Hypothalamus (tissue), 51 donors: ENCODE results near the gene TGDS.
A peak's percentile ranks its signal among the peaks of the same experiment; 100 is the strongest.
"Not testable (repeated sequence)": the region's sequence is repeated elsewhere in the genome, so short reads cannot be mapped to it uniquely, and the experiment has no call there.

ENCODE experiments used
- DNase-seq, 51 donors: peaks; one replicate each; lab custom pipeline; 2025; lab: John Stamatoyannopoulos, UW

TGDS gene

GRCh38 chr13:94595950-94596574, at the start of gene TGDS:
TSS of gene TGDS (minus strand) at chr13:94596152. CDS start at chr13:94596136, 16 bp downstream.
- DNase-seq = peak; percentile 15 to 91 (median 76)

DNA sequence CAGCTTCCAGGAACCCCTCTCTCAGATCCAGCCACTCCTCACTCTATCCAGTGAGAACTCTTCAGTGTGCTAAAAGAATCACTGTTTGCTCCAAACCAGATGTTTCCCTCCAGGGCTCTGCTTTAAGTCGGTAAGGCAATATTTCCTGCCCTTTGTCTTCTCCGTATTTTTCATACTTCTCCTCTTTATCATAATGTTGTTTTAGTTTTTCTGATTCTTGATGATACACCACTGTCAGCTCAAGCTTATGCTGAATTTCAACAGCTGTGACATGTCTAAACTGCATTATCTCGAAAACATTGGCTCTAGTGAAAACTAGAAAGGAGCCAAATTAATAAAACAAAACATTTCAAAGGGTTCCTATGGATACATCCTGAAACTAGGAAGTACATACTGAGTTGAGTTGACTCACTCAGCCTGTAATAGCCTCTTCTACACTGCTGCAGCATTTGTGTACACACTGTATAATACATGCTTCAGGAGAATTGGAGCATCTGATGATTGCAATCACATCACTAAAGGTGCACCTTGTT, 45.5 kb upstream of the TGDS start:
- DNase-seq = no peak

- DNase-seq = no peak
These were observed 44.8 kb upstream of the TGDS start for GRCh38 chr13:94640721-94641120.

- DNase-seq = not testable (repeated sequence)
These were observed 41.7 kb upstream of the TGDS start for GRCh38 chr13:94637677-94638076.

GRCh38 chr13:94636942-94637578, 41.1 kb upstream of the TGDS start:
- DNase-seq = no peak

DNA sequence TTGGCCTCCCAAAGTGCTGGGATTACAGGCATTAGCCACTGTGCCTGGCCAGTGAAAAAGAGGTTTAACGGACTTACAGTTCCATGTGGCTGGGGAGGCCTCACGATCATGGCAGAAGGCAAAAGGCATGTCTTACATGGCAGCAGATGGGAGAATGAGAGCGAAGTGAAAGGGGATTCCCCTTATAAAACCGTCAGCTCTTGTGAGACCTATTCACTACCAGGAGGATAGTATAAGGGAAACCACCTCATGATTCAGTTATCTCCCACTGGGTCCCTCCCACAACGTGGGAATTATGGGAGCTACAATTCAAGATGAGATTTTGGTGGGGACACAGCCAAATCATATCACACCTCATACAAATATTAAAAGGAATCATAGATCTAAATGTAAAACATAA, 40.1 kb upstream of the TGDS start:
- DNase-seq = not testable (repeated sequence)

DNA sequence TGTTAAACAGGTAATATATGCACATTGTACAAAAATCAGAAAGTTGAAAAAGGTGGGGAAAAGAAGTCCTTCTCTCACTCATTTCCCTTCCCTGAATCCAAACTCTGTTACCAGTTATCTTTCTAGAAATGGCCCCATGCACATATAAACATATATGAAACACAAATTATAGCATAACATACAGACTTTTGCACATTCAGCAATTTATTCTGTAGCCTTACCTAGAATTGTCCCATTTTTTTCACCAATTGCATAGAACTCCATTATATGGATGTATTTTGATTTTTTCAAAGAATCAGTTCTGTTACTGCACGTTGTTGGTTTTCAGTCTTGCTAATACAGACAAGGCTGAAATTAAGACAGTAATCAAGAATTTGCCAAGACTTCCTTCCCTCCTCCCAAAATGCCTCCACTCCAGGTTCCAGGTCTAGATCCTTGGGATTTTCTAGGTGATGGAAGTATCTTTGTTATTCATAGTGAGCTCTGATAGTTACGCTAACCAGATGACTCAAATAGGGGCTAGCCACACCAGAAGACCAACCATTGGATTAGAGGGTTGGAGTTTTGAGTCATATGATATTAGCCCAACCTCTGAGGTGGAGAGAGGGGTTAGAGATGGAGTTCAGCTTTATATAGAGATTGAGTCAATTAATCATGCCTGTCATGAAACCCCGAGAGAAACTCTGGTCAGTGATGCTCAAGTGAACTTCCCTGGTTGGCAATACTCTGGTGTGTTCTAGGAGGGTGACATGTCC, 36.5 kb upstream of the TGDS start:
- no peak for DNase-seq

DNA sequence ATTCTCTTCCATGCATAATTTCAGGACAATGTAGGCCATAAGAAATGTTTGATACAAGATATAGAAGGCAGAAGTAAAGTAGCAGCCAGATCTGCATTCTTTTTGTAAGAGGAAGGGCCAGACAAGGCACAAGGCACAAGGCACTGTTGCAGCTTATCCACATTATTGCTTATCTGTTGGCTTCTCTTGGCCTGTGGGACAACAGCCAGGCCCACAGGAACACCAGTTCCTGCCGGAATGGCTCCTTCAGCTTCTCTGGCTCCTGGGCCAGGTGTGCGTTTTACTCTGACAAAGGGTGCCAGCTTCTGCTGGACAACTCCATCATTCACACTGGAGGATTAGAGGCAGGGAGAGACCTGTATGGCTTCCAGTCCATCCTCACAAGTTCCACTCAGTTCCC, 34.9 kb upstream of the TGDS start:
- no peak for DNase-seq

DNA sequence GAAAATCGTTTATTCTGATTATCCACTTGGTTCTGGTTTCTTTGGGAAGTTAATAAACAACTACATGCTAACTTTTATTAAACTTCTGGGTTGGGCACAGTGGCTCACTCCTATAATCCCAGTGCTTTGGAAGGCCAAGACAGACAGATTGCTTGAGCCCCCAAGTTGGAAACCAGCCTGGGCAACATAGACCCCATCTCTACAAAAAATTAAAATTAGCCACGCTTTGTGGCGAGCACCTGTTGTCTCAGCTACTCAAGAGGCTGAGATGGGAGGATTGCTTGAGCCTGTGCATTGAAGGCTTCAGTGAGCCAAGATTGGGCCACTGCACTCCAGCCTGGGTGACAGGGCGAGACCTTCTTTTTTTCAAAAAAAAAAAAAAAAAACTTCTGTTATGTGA, 27.4 kb upstream of the TGDS start:
- DNase-seq = no peak

DNA sequence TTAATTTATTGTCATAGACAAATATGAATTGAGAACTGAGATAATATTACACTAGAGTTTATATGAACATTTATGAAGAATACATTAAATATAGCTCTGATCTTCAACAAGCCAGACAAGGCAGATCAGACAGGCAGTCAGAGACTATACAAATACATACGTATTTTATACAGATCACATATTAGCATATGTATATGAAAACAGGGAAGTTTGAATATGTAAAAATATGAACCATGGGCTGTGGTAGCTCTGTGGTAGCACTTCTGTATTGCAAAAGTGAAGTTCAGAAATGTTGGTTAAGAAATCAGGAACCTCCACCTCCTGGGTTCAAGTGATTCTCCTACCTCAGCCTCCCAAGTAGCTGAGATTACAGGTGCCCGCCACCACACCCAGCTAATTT, 26.4 kb upstream of the TGDS start:
- no peak for DNase-seq

DNA sequence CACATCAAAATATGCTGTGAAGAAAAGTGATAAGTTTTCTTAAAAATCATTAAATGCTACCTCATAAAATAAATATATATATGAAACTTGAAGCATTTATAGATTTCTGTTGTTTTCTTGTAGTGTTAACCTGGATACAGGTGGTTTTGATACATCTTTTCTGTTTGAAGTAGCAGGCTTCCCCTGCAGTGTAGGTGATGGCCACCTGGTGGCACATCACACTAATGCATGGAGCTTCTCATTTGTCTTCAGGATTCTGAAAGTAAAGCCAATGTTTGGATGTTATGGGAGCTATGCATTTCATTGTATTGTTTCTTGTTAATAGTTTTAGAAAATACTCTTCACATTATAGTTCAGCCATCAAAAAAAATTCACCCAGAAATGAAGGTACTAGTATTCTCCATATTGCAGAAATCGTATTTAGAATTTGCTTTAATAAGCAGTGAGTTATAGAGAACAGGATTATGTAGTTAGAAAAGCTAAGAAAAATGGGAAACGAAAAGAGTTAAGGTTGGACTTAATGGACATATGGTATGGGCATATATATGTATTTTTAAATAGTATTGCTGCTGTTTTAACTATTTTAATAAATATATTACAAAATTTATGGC, 24.4 kb upstream of the TGDS start:
- DNase-seq = peak in 4 of 51 donors; percentile 9 to 22 (median 12)

GRCh38 chr13:94617389-94618000, 21.5 kb upstream of the TGDS start:
- DNase-seq = peak in 5 of 51 donors; percentile 9 to 55 (median 24)

DNA sequence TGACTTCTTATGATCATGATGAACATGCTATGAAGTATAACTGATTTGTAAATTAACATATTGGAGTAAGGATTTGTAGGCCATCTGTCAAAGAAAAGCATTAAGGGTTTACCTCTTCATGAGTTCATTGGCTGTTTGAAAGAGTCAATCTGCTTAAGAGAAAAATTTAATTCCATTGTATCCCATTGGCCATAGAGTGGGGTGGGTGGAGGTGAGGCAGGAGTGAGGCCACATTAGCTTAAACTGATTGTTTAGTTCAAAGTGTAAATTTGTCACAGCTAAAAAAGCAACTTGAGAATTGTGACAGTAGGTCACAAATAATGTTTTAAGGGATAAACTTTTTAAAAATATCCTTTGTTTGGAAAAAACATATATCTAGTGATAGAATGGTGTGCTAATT, 17.1 kb upstream of the TGDS start:
- DNase-seq = no peak

DNA sequence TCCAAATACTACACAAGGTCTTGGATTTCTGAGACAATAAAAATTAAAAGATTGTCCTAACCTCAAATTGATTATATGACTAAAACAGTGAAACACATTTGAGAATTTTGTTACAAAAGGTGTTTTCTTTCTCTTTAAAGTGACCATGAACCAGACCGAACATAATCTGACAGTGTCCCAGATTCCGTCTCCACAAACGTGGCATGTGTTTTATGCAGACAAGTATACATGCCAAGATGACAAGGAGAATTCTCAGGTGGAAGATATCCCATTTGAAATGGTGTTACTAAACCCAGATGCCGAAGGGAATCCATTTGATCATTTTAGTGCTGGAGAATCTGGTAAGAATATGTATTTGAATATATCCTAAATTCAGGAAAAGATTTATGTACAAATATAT, 16.1 kb upstream of the TGDS start:
- no peak for DNase-seq

DNA sequence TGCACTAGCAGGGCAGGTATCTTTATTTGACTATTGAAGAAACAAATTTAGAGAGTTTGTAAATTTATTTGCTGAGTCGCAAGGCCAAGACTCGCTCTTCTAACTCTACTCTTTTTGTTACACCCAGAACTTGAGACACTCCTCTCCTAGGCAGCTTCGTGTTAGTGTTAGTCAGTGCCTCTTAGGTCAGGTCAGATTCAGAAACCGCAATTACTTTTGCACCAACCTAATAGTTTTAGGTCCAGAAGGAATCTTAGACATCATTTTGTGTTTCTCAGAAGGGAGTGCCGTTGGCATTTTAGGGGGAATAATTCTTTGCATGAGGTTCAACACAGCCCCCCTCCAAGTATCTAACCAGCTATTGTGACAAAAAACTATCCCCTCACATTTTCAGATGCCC, 14.5 kb upstream of the TGDS start:
- no peak for DNase-seq

DNA sequence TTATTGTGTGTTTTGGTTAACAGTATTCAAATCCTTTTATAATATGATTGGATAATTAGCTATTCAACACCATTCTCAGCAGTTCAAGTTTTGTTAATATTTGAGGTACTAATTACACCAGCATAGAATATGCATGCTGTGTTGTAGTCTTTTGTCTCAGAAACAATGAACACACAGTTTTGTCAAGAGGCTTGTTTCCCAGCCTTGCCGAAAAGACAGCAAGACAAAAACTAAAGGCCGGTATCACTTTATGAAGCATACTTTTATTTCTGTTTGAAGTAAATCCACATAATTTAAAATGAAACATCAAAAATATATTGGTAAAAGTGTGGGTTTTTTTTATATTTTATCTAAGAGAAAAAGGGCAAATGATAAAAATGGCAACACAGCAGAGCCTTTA, 13.2 kb upstream of the TGDS start:
- peak in 2 of 51 donors; percentile 5 to 15 for DNase-seq

- peak in 1 of 51 donors; percentile 9 for DNase-seq
These were observed 12.6 kb upstream of the TGDS start for GRCh38 chr13:94608586-94608985.

DNA sequence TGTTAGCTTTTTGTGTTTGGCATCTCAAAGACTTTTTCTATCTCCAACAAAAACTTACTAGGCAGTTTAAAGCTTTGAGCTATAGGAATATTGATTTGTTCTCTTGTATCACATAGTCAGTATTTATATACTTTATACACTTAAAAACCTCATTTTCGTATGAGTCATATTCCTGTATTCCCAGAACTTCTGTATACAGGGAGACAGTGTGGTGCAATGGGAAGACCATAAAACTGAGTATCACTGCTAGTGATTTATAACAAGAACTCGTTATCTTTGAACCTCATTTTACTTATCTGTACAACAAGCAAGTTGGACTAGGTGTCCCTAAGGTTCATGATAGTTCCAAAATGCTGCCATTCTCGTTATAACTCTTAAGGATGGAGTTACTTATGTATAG, 12.0 kb upstream of the TGDS start:
- DNase-seq = no peak

- DNase-seq = no peak
These were observed 11.1 kb upstream of the TGDS start for GRCh38 chr13:94607056-94607455.

DNA sequence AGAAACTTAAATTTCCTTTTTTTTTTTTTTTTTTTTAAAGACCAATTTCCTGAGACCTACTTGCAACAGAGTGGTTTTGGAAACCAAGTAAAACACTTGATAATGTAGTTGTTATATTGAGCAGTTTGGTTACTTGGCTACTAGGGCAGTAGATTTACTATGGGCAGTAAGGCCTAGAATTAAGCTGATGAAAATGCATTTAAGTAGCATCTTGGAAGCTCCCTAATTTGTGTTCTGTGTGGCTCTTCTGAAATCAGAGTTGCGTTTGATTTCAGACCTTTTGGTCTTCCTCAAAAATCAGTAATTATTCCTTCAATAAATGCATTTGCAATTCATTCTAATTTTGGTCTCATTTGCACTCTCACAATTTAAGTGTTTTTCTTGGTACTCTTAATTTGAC, 6.5 kb upstream of the TGDS start:
- no peak for DNase-seq
